K562 (cell line): ENCODE data around the gene GPR85. TPM values are rescaled to one million over a fixed set of nuclear protein-coding genes. Genes with fewer than 3 reads are reported as not detected.

ENCODE experiments used
- ATAC-seq: fragments of 200-7000 bp; cut with Tn5 transposase; 3 replicates; pipeline ENCODE4 v1.9.1; 2020; ENCODE audit warnings: moderate library complexity
- BruUV-seq: library from RNA; stranded (reverse); fragments of 400-500 nt; replicated peaks from 2 replicates; lab custom pipeline; 2021; lab: Mats Ljungman, UMichigan
- CTCF ChIA-PET: fragments of 300-600 bp; formaldehyde crosslinking; extraction: SDS; loops from one replicate; lab custom pipeline; 2021; ENCODE audit warnings: low intra/inter-chr PET ratio; lab: Yijun Ruan, JAX
- POLR2A ChIA-PET: fragments of 300-600, 350-650 bp; sonication (Branson Sonifier 250); formaldehyde crosslinking; extraction: SDS; loops from one replicate; lab custom pipeline; 2021; ENCODE audit warnings: antibody characterized with exemption, inconsistent platforms; lab: Yijun Ruan, JAX
- DNase-seq, 4 experiments: peaks; one replicate each; pipeline versions ENCODE4 v3.0.0 to v3.0.0-alpha.2; 2011 to 2018; ENCODE audit warnings: low spot score in 3 of 4, mixed read lengths in 3 of 4; ENCODE audit errors: extremely low read depth in 1 of 4
- FAIRE-seq: peaks from 2 replicates; lab custom pipeline; 2011; peaks lifted over from hg19 to GRCh38; lab: Jason Lieb, UNC
- H2AFZ ChIP-seq: 2 replicates; pipeline ENCODE4 v1.6.0; 2011; ENCODE audit warnings: low read depth, low read length, control low read depth, inconsistent platforms
- H3K27ac ChIP-seq: fragments of 200-600 bp; 3 replicates; pipeline ENCODE4 v1.8.0; 2011; ENCODE audit warnings: low read depth, mild to moderate bottlenecking, control low read depth, inconsistent platforms, low read length, moderate library complexity, mixed read lengths; ENCODE audit errors: extremely low read depth
- H3K27me3 ChIP-seq, 2 experiments: fragments of 300-600 bp in 1 of 2; 2 replicates in 1 of 2; 3 replicates in 1 of 2; pipeline versions ENCODE4 v1.6.0 to v1.8.0; 2011; ENCODE audit warnings: inconsistent platforms in 2 of 2, low read length in 2 of 2, mild to moderate bottlenecking in 1 of 2, mixed read lengths in 1 of 2, moderate library complexity in 1 of 2; ENCODE audit not compliant: control insufficient read depth in 2 of 2, insufficient read depth in 2 of 2
- H3K36me3 ChIP-seq: fragments of 300-600 bp; 3 replicates; pipeline ENCODE4 v1.8.0; 2011; ENCODE audit warnings: mild to moderate bottlenecking, low read length, inconsistent platforms; ENCODE audit not compliant: control insufficient read depth, insufficient read depth
- H3K4me1 ChIP-seq, 2 experiments: fragments of 200-600 bp in 1 of 2; replicated peaks in 1 of 2; 2 replicates in 1 of 2; 3 replicates in 1 of 2; pipeline versions ENCODE4 v1.5.1 to v1.8.0; 2011; ENCODE audit warnings: inconsistent platforms in 2 of 2, low read length in 2 of 2, mild to moderate bottlenecking in 1 of 2, mixed read lengths in 1 of 2, moderate library complexity in 1 of 2; ENCODE audit not compliant: control insufficient read depth in 2 of 2, insufficient read depth in 2 of 2
- H3K4me2 ChIP-seq: 2 replicates; pipeline ENCODE4 v1.6.1; 2011; ENCODE audit warnings: low read length, control low read depth, inconsistent platforms, mixed read lengths; ENCODE audit not compliant: insufficient read depth
- H3K4me3 ChIP-seq: fragments of 200-600 bp; sonication (generic), shearing (Covaris generic); 2 replicates; pipeline ENCODE4 v1.5.1; 2016; ENCODE audit warnings: control low read depth, inconsistent platforms
- H3K79me2 ChIP-seq: fragments of 200-600 bp; 3 replicates; pipeline ENCODE4 v1.8.0; 2011; ENCODE audit warnings: low read length, inconsistent platforms; ENCODE audit not compliant: control insufficient read depth, insufficient read depth
- H3K9ac ChIP-seq, 2 experiments: 2 replicates each; pipeline versions ENCODE4 v1.6.0 to v1.6.1; 2011; ENCODE audit warnings: low read depth in 2 of 2, low read length in 2 of 2, control low read depth in 1 of 2, inconsistent platforms in 1 of 2, mild to moderate bottlenecking in 1 of 2, mixed read lengths in 1 of 2; ENCODE audit not compliant: insufficient read depth in 1 of 2
- H3K9me1 ChIP-seq: one replicate; pipeline ENCODE4 v1.6.0; 2011; ENCODE audit warnings: inconsistent platforms, mild to moderate bottlenecking, low read length, moderate library complexity; ENCODE audit not compliant: control insufficient read depth, insufficient read depth
- H3K9me3 ChIP-seq: replicated peaks from 2 replicates; pipeline ENCODE4 v1.5.1; 2011; ENCODE audit warnings: low read depth, low read length, inconsistent platforms; ENCODE audit not compliant: control insufficient read depth, insufficient read depth
- H4K20me1 ChIP-seq: replicated peaks from 2 replicates; pipeline ENCODE4 v1.6.1; 2011; ENCODE audit warnings: low read length, inconsistent platforms, mixed read lengths; ENCODE audit not compliant: control insufficient read depth, insufficient read depth
- HMBOX1 ChIP-seq: sonication (generic); IDR thresholded peaks from 2 replicates; pipeline ENCODE4 v1.6.1; 2016
- ILK ChIP-seq: fragments of 450-650 bp; IDR thresholded peaks from 2 replicates; pipeline ENCODE4 v1.6.1; 2016; ENCODE audit warnings: missing genetic modification characterization, low read depth, mild to moderate bottlenecking, missing compliant biosample characterization, moderate library complexity, borderline replicate concordance
- THRAP3 ChIP-seq: fragments of 450-650 bp; IDR thresholded peaks from 2 replicates; pipeline ENCODE4 v1.6.1; 2016; ENCODE audit warnings: mild to moderate bottlenecking, inconsistent platforms, borderline replicate concordance
- ZKSCAN1 ChIP-seq: fragments of 150-350 bp; IDR thresholded peaks from 2 replicates; pipeline ENCODE4 v1.6.1; 2016; ENCODE audit warnings: low read depth, low read length
- WGBS: fragments of 100-300 bp; shearing (Covaris generic); methylation state at CpG from one replicate; pipeline ENCODE4 v1.1.6; 2016; ENCODE audit warnings: low coverage, mixed read lengths; ENCODE audit not compliant: insufficient coverage; ENCODE audit errors: missing lambda C conversion rate; 5-methylcytosine and 5-hydroxymethylcytosine counted together
- in situ Hi-C: fragments of 300-500 bp; cut with MboI; formaldehyde crosslinking; loops from 4 replicates; pipeline ENCODE4 v1.15.0; 2018; ENCODE audit warnings: inconsistent platforms, mixed read lengths
- intact Hi-C: fragments of 100-400 bp; cut with micrococcal nuclease; formaldehyde crosslinking; loops from 2 replicates; pipeline ENCODE4 v1.14.2; 2022
- polyA plus RNA-seq, 8 experiments: library from polyadenylated mRNA; depleted of rRNA in 4 of 8; stranded (reverse) in 5 of 8; unstranded in 3 of 8; fragments of >200 nt; fragmentation: Nextera tagmentation in 2 of 8; fragmentation: Illumina TruSeq in 1 of 8; extraction: Ambion mirVana in 2 of 8; extraction: Trizol in 1 of 8; gene quantifications; 2 replicates each; pipeline versions ENCODE4 v1.2.1 to v1.2.3, GENCODE V29; 2011 to 2014; ENCODE audit warnings: inconsistent platforms in 1 of 8, missing spikeins in 1 of 8
- total RNA-seq, 7 experiments: library from RNA; depleted of rRNA in 6 of 7; stranded (reverse); fragments of >200 nt in 6 of 7; fragmentation: Illumina TruSeq in 2 of 7; extraction: Trizol in 2 of 7; gene quantifications; 2 replicates each; pipeline versions ENCODE4 v1.2.1 to v1.2.3, GENCODE V29; 2011 to 2021; ENCODE audit warnings: low replicate concordance in 1 of 7

The GPR85 gene
- total and polyA plus RNA-seq, 9 of the 15 experiments (the other 6 are each of a cell fraction or from before 2014, with no cell fraction given), result 2.9 to 18.2 (median 4.0) TPM

DNA sequence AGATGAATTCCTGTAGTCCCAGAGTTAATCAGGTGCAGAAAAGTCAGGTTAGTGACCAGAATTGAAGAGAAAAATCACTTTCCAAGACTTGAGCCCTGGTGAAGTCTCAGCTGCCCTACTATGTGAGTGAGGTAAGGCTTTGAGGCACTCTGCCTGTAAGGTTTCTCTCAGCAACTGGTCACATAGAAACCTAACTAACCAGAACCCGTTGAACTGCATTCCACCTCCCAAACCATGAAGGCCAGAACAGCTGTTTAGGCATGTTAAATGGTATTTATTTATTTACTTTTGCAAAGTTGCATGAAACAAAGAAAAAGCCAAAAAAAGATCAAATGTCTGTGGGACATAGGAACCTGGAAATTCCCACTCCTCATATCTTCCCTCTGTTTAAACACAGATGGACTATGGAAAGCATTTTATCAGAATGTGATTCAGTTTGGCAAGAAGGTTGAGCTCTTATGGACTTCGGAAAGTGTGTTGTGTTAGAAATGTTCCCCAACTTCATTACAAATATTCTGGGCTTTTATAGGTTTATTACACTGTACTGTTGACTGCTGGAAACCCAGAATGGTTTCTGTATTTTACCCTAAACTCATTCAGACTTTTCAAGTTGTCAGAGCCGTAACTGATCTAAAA is 12.8 kb upstream of the GPR85 start:
- CTCF ChIA-PET, result no interaction called here
- no TSS peak for BruUV-seq
- peaks cover 0 to 6% of the 10 kb centered on the region in 2 experiments; a peak in 1 of 5 replicates for H3K4me1 ChIP-seq
- peak overlapping the region; percentile 34 for H2AFZ ChIP-seq
- FAIRE-seq (no peak), ATAC-seq (no peak), DNase-seq (no peak)
- H3K9me1 ChIP-seq, result no peaks in the 10 kb centered on the region
- H3K27ac ChIP-seq, result no peak overlapping the region; the same call in 2 of the 3 replicates
- H3K4me3 ChIP-seq, result no peak overlapping the region
- POLR2A ChIA-PET, result interaction anchor here (1.0 to 2.5 kb wide), 3 partner anchors 10 to 15 kb away, joined by 4 to 8 read pairs (median 4); partner anchors contain the start of gene GPR85
- intact Hi-C loops, result no loop called here
- in situ Hi-C loops, result no loop called here
- H4K20me1 ChIP-seq, result no peaks in the 10 kb centered on the region
- H3K79me2 ChIP-seq, result no peaks in the 10 kb centered on the region
- WGBS, result 12% methylated on average over 3 of the region's 3 CpGs
- H3K27me3 ChIP-seq, result no peaks in the 10 kb centered on the region; a peak in 1 of 5 replicates
- H3K9me3 ChIP-seq, result no peaks in the 10 kb centered on the region
- no peak overlapping the region for H3K4me2 ChIP-seq
- H3K36me3 ChIP-seq, result no peaks in the 10 kb centered on the region
- H3K9ac ChIP-seq, result no peak overlapping the region
- TF ChIP-seq ZKSCAN1, result peak; percentile 95
- peak; percentile 61; the same call in 1 of the 2 replicates for TF ChIP-seq HMBOX1
- TF ChIP-seq ILK (tag), result no peak
- no peak for TF ChIP-seq THRAP3
